Osteocyte (in vitro differentiated cells): Measurements from ENCODE around the gene B3GNT2. TPM values are rescaled to one million over a fixed set of nuclear protein-coding genes. Genes with fewer than 3 reads are reported as not detected.

ENCODE experiments used
- DNase-seq: peaks from one replicate; pipeline ENCODE4 v3.0.0; 2021; ENCODE audit warnings: mixed read lengths; ENCODE audit not compliant: unreplicated experiment; ENCODE audit errors: extremely low spot score
- H3K27ac Mint-ChIP-seq: one replicate; pipeline ENCODE4 v1.8.0; 2021; ENCODE audit warnings: mild to moderate bottlenecking, mixed read lengths; ENCODE audit not compliant: unreplicated experiment
- H3K27me3 Mint-ChIP-seq: one replicate; pipeline ENCODE4 v1.8.0; 2021; ENCODE audit warnings: mixed read lengths; ENCODE audit not compliant: unreplicated experiment
- H3K36me3 Mint-ChIP-seq: one replicate; pipeline ENCODE4 v1.8.0; 2021; ENCODE audit warnings: mixed read lengths; ENCODE audit not compliant: unreplicated experiment
- H3K4me1 Mint-ChIP-seq: one replicate; pipeline ENCODE4 v1.8.0; 2021; ENCODE audit warnings: mixed read lengths; ENCODE audit not compliant: unreplicated experiment
- H3K4me3 Mint-ChIP-seq: one replicate; pipeline ENCODE4 v1.8.0; 2021; ENCODE audit warnings: mild to moderate bottlenecking, moderate library complexity, mixed read lengths; ENCODE audit not compliant: unreplicated experiment
- H3K9me3 Mint-ChIP-seq: one replicate; pipeline ENCODE4 v1.8.0; 2021; ENCODE audit warnings: mixed read lengths; ENCODE audit not compliant: unreplicated experiment
- total RNA-seq: library from RNA; stranded (reverse); gene quantifications from 2 replicates; pipeline ENCODE4 v1.2.1, GENCODE V29; 2021
- TF ChIP-seq, protein P1 (sequence below): fragments of 200-600 bp; sonication (generic); IDR thresholded peaks from 2 replicates; pipeline ENCODE4 v1.5.0; 2021; ENCODE audit warnings: antibody characterized with exemption, mild to moderate bottlenecking, moderate library complexity

B3GNT2 gene
- total RNA-seq, 1 donor from 2014 or later = 7.9 TPM

- H3K27ac Mint-ChIP-seq = no peak overlapping the region
- H3K27me3 Mint-ChIP-seq = no peaks in the 10 kb centered on the region
- H3K4me1 Mint-ChIP-seq = no peaks in the 10 kb centered on the region
- TF ChIP-seq, protein P1, sequence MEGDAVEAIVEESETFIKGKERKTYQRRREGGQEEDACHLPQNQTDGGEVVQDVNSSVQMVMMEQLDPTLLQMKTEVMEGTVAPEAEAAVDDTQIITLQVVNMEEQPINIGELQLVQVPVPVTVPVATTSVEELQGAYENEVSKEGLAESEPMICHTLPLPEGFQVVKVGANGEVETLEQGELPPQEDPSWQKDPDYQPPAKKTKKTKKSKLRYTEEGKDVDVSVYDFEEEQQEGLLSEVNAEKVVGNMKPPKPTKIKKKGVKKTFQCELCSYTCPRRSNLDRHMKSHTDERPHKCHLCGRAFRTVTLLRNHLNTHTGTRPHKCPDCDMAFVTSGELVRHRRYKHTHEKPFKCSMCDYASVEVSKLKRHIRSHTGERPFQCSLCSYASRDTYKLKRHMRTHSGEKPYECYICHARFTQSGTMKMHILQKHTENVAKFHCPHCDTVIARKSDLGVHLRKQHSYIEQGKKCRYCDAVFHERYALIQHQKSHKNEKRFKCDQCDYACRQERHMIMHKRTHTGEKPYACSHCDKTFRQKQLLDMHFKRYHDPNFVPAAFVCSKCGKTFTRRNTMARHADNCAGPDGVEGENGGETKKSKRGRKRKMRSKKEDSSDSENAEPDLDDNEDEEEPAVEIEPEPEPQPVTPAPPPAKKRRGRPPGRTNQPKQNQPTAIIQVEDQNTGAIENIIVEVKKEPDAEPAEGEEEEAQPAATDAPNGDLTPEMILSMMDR = no peak
- H3K9me3 Mint-ChIP-seq = no peaks in the 10 kb centered on the region
- no peak for DNase-seq
- H3K4me3 Mint-ChIP-seq = no peak overlapping the region
- H3K36me3 Mint-ChIP-seq = no peaks in the 10 kb centered on the region
Measured at GRCh38 chr2:62163106-62163831, 32.6 kb upstream of the B3GNT2 start.

- H3K9me3 Mint-ChIP-seq = no peaks in the 10 kb centered on the region
- no peaks in the 10 kb centered on the region for H3K36me3 Mint-ChIP-seq
- no peaks in the 10 kb centered on the region for H3K27me3 Mint-ChIP-seq
- no peak overlapping the region for H3K4me3 Mint-ChIP-seq
- H3K4me1 Mint-ChIP-seq = no peaks in the 10 kb centered on the region
- TF ChIP-seq, protein P1 = no peak
- no peak overlapping the region for H3K27ac Mint-ChIP-seq
- DNase-seq = no peak
Measured at GRCh38 chr2:62163834-62164233, 32.1 kb upstream of the B3GNT2 start.

DNA sequence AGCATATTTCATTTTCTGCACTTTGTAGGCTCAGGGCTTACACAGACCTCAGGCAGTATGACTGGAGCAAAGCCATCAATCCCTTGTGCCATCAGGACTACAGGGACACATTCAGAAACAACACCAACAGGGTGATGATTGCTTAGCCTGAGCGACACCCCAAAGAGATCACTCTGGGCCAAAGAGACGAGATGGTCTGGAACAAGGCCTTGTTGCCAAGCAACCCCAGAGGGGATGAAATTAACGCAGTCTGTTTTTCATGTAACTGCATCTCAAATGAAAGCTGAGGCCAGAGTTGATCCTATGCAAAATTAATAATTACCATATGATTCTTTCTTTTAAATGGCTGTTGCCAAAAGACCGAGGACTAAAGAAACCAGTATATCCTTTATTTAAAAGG is 20.2 kb upstream of the B3GNT2 start:
- Mint-ChIP-seq H3K4me3 (no peak overlapping the region), H3K4me1 (peaks cover 9% of the 10 kb centered on the region), H3K36me3 (no peaks in the 10 kb centered on the region), H3K27ac (no peak overlapping the region), H3K9me3 (no peaks in the 10 kb centered on the region), H3K27me3 (no peaks in the 10 kb centered on the region)
- TF ChIP-seq, protein P1 = no peak
- DNase-seq = no peak

- Mint-ChIP-seq H3K27ac (no peak overlapping the region), H3K9me3 (no peaks in the 10 kb centered on the region), H3K4me1 (peaks cover 9% of the 10 kb centered on the region), H3K4me3 (no peak overlapping the region), H3K27me3 (no peaks in the 10 kb centered on the region), H3K36me3 (no peaks in the 10 kb centered on the region)
- TF ChIP-seq, protein P1 = no peak
- peak; percentile 7 for DNase-seq
Measured at GRCh38 chr2:62176801-62177200, 19.1 kb upstream of the B3GNT2 start.

DNA sequence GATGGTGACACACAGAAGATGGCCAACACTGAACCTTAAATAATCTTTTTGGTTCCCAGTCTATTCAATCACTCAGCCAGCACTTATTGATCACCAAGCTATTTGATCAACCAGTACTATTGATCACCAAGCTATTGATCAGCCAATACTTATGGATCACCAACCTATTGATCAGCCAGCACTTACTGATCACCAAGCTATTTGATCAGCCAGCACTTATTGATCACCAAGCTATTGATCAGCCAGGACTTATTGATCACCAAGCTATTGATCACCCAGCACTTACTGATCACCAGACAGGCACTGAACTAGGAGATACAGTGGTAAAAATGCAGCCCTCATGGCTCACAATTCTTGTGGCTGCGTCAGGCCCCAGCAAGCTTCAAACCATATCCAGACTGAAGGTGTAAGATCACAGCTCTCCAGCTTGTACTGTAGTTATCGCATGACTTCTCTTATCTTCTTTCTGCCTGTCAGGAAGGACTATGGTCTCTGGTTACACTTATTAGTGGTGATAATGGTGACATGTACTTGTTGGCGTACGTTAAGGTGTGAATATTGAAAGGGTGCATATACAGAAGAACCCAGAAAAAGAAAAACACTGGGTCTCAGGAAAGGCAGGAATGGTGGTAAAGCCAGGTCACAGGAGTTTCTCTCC is 18.4 kb upstream of the B3GNT2 start:
- TF ChIP-seq, protein P1 = no peak
- Mint-ChIP-seq H3K9me3 (no peaks in the 10 kb centered on the region), H3K4me1 (peaks cover 3% of the 10 kb centered on the region), H3K27ac (no peak overlapping the region), H3K4me3 (no peak overlapping the region), H3K36me3 (no peaks in the 10 kb centered on the region), H3K27me3 (no peaks in the 10 kb centered on the region)
- DNase-seq = no peak
